IMR-90 (cell line): Measurements from ENCODE around the gene LRRTM4. TPM values are rescaled to one million over a fixed set of nuclear protein-coding genes. Genes with fewer than 3 reads are reported as not detected.

Experiments used
- ATAC-seq: fragments of 200-7000 bp; cut with Tn5 transposase; 2 replicates; pipeline ENCODE4 v1.9.1; 2020; ENCODE audit warnings: low read depth, mild to moderate bottlenecking, moderate library complexity
- BruUV-seq: library from RNA; stranded (reverse); fragments of 400-500 nt; replicated peaks from 2 replicates; lab custom pipeline; 2021; lab: Mats Ljungman, UMichigan
- CTCF ChIA-PET: fragments of 300-600 bp; formaldehyde crosslinking; extraction: SDS; loops from one replicate; lab custom pipeline; 2021; ENCODE audit warnings: antibody characterized with exemption; lab: Yijun Ruan, JAX
- POLR2A ChIA-PET: fragments of 300-600 bp; sonication (Branson Sonifier 250); formaldehyde crosslinking; loops from one replicate; lab custom pipeline; 2022; ENCODE audit warnings: antibody characterized with exemption; ENCODE audit not compliant: unreplicated experiment; lab: Charles Lee
- DNase-seq: peaks from one replicate; pipeline ENCODE4 v3.0.0; 2013
- H2AFZ ChIP-seq: replicated peaks from 2 replicates; pipeline ENCODE3; 2013; ENCODE audit warnings: low read length, mild to moderate bottlenecking; ENCODE audit not compliant: poor library complexity
- H2AK5ac ChIP-seq: 2 replicates; pipeline ENCODE4 v1.6.1; 2013; ENCODE audit warnings: low read depth, low read length, inconsistent platforms
- H2AK9ac ChIP-seq: replicated peaks from 2 replicates; pipeline ENCODE3; 2013; ENCODE audit warnings: mild to moderate bottlenecking, low read depth, low read length, moderate library complexity; ENCODE audit not compliant: poor library complexity
- H2BK120ac ChIP-seq: 2 replicates; pipeline ENCODE4 v1.6.1; 2013; ENCODE audit warnings: low read depth, low read length, inconsistent platforms
- H2BK15ac ChIP-seq: 3 replicates; pipeline ENCODE4 v1.6.1; 2013; ENCODE audit warnings: low read depth, low read length, inconsistent platforms
- H2BK20ac ChIP-seq: 2 replicates; pipeline ENCODE4 v1.6.1; 2013; ENCODE audit warnings: low read depth, mild to moderate bottlenecking, inconsistent platforms, low read length, moderate library complexity
- H2BK5ac ChIP-seq: 2 replicates; pipeline ENCODE4 v1.6.1; 2013; ENCODE audit warnings: mild to moderate bottlenecking, low read depth, low read length, inconsistent platforms; ENCODE audit not compliant: poor library complexity, severe bottlenecking
- H3K14ac ChIP-seq: replicated peaks from 2 replicates; pipeline ENCODE4 v1.6.1; 2013; ENCODE audit warnings: low read depth, low read length, inconsistent platforms
- H3K18ac ChIP-seq: 2 replicates; pipeline ENCODE4 v1.6.1; 2013; ENCODE audit warnings: low read depth, low read length, control low read depth
- H3K23ac ChIP-seq: 2 replicates; pipeline ENCODE4 v1.6.1; 2013; ENCODE audit warnings: low read depth, low read length, inconsistent platforms
- H3K27ac ChIP-seq: 2 replicates; pipeline ENCODE4 v1.5.1; 2013; ENCODE audit warnings: mild to moderate bottlenecking, control low read depth, low read length; ENCODE audit not compliant: insufficient read depth
- H3K27me3 ChIP-seq: 2 replicates; pipeline ENCODE4 v1.6.1; 2013; ENCODE audit warnings: low read length; ENCODE audit not compliant: control insufficient read depth, insufficient read depth
- H3K36me3 ChIP-seq: 2 replicates; pipeline ENCODE4 v1.6.1; 2013; ENCODE audit warnings: low read length, mixed read lengths; ENCODE audit not compliant: control insufficient read depth, insufficient read depth
- H3K4ac ChIP-seq: 2 replicates; pipeline ENCODE4 v1.6.1; 2013; ENCODE audit warnings: low read depth, low read length, inconsistent platforms
- H3K4me1 ChIP-seq: 2 replicates; pipeline ENCODE4 v1.6.1; 2013; ENCODE audit warnings: low read length, mixed read lengths; ENCODE audit not compliant: control insufficient read depth, insufficient read depth
- H3K4me2 ChIP-seq: 2 replicates; pipeline ENCODE4 v1.6.1; 2013; ENCODE audit warnings: low read depth, mild to moderate bottlenecking, control low read depth, low read length, moderate library complexity
- H3K4me3 ChIP-seq: 2 replicates; pipeline ENCODE4 v1.5.1; 2013; ENCODE audit warnings: low read depth, mild to moderate bottlenecking, control low read depth, low read length, moderate library complexity; ENCODE audit not compliant: insufficient read depth
- H3K56ac ChIP-seq: 2 replicates; pipeline ENCODE4 v1.6.1; 2013; ENCODE audit warnings: low read length, inconsistent platforms; ENCODE audit not compliant: insufficient read depth; ENCODE audit errors: extremely low read depth
- H3K79me1 ChIP-seq, 2 experiments: 2 replicates each; pipeline ENCODE4 v1.6.1; 2013; ENCODE audit warnings: low read length in 2 of 2, inconsistent platforms in 1 of 2, low read depth in 1 of 2
- H3K9ac ChIP-seq: 2 replicates; pipeline ENCODE4 v1.6.1; 2013; ENCODE audit warnings: low read depth, low read length, control low read depth
- H3K9me1 ChIP-seq: 2 replicates; pipeline ENCODE4 v1.6.1; 2013; ENCODE audit warnings: low read length, inconsistent platforms; ENCODE audit not compliant: insufficient read depth
- H3K9me3 ChIP-seq: 2 replicates; pipeline ENCODE4 v1.6.1; 2013; ENCODE audit warnings: low read length; ENCODE audit not compliant: control insufficient read depth, insufficient read depth
- H4K20me1 ChIP-seq: 2 replicates; pipeline ENCODE4 v1.6.1; 2013; ENCODE audit warnings: low read length, inconsistent platforms; ENCODE audit not compliant: insufficient read depth
- H4K5ac ChIP-seq: 2 replicates; pipeline ENCODE4 v1.6.1; 2013; ENCODE audit warnings: mild to moderate bottlenecking, low read depth, low read length, control low read depth
- H4K8ac ChIP-seq, 2 experiments: 2 replicates each; pipeline ENCODE4 v1.6.1; 2013; ENCODE audit warnings: low read depth in 2 of 2, low read length in 2 of 2, control low read depth in 1 of 2, inconsistent platforms in 1 of 2
- H4K91ac ChIP-seq: 2 replicates; pipeline ENCODE4 v1.6.1; 2013; ENCODE audit warnings: low read depth, low read length, inconsistent platforms; ENCODE audit not compliant: insufficient read depth
- BHLHE40 ChIP-seq: fragments of 150-350 bp; IDR thresholded peaks from 2 replicates; pipeline ENCODE4 v1.6.1; 2016; ENCODE audit warnings: mild to moderate bottlenecking, low read depth, low read length
- CEBPB ChIP-seq: IDR thresholded peaks from 2 replicates; pipeline ENCODE4 v1.6.1; 2012; ENCODE audit warnings: low read depth, low read length, improper control_type of control experiment
- CHD1 ChIP-seq: IDR thresholded peaks from 2 replicates; pipeline ENCODE4 v1.6.1; 2012; ENCODE audit warnings: low read depth, low read length, improper control_type of control experiment
- CTCF ChIP-seq: conservative IDR thresholded peaks from 2 replicates; pipeline ENCODE4 v1.5.1; 2012; ENCODE audit warnings: mild to moderate bottlenecking, low read depth, low read length, improper control_type of control experiment
- ELK1 ChIP-seq: fragments of 150-350 bp; IDR thresholded peaks from 2 replicates; pipeline ENCODE4 v1.6.1; 2016; ENCODE audit warnings: low read depth, mild to moderate bottlenecking, low read length, moderate library complexity, borderline replicate concordance
- FOS ChIP-seq: fragments of 150-350 bp; IDR thresholded peaks from 2 replicates; pipeline ENCODE4 v1.6.1; 2016; ENCODE audit warnings: low read depth, low read length
- MAFK ChIP-seq: IDR thresholded peaks from 2 replicates; pipeline ENCODE4 v1.6.1; 2012; ENCODE audit warnings: low read depth, low read length, improper control_type of control experiment
- MXI1 ChIP-seq: IDR thresholded peaks from 2 replicates; pipeline ENCODE4 v1.6.1; 2012; ENCODE audit warnings: low read depth, mild to moderate bottlenecking, low read length, moderate library complexity, borderline replicate concordance
- NFE2L2 ChIP-seq: fragments of 150-350 bp; IDR thresholded peaks from 2 replicates; pipeline ENCODE4 v1.6.1; 2016; ENCODE audit warnings: low read depth, mild to moderate bottlenecking, low read length
- POLR2A ChIP-seq: IDR thresholded peaks from 2 replicates; pipeline ENCODE4 v1.6.1; 2012; ENCODE audit warnings: mild to moderate bottlenecking, low read depth, low read length
- RAD21 ChIP-seq: IDR thresholded peaks from 2 replicates; pipeline ENCODE4 v1.6.1; 2012; ENCODE audit warnings: low read length, improper control_type of control experiment
- RCOR1 ChIP-seq: IDR thresholded peaks from 2 replicates; pipeline ENCODE4 v1.6.1; 2012; ENCODE audit warnings: mild to moderate bottlenecking, low read length, improper control_type of control experiment; ENCODE audit not compliant: insufficient replicate concordance
- RFX5 ChIP-seq: IDR thresholded peaks from 2 replicates; pipeline ENCODE4 v1.8.0; 2012; ENCODE audit warnings: low read depth, mild to moderate bottlenecking, low read length, moderate library complexity
- SMC3 ChIP-seq: fragments of 150-350 bp; IDR thresholded peaks from 2 replicates; pipeline ENCODE4 v1.6.1; 2016; ENCODE audit warnings: low read depth, mild to moderate bottlenecking, antibody characterized with exemption, low read length, moderate library complexity
- dilution Hi-C: fragments of 300-500 bp; cut with HindIII; formaldehyde crosslinking; loops from one replicate; pipeline ENCODE4 v1.14.3; 2018; ENCODE audit warnings: low sequenced_read_pairs; ENCODE audit not compliant: unreplicated experiment
- in situ Hi-C: fragments of 300-500 bp; cut with MboI; formaldehyde crosslinking; loops from 3 replicates; pipeline ENCODE4 v1.14.3; 2019; ENCODE audit warnings: low sequenced_read_pairs, inconsistent platforms, mixed read lengths
- intact Hi-C: fragments of 100-400 bp; cut with micrococcal nuclease; formaldehyde crosslinking; loops from 2 replicates; pipeline ENCODE4 v1.10.0; 2022
- polyA plus RNA-seq, 3 experiments: library from polyadenylated mRNA; depleted of rRNA; stranded (reverse); fragments of >200 nt; gene quantifications; 2 replicates each; pipeline ENCODE4 v1.2.3, GENCODE V29; 2012; ENCODE audit warnings: low replicate concordance in 1 of 3
- total RNA-seq: library from RNA; depleted of rRNA; stranded (reverse); fragments of >200 nt; gene quantifications from 2 replicates; pipeline ENCODE4 v1.2.3, GENCODE V29; 2012
- TF ChIP-seq, protein P1 (sequence below): fragments of 150-350 bp; IDR thresholded peaks from 2 replicates; pipeline ENCODE4 v1.6.1; 2017; ENCODE audit warnings: mild to moderate bottlenecking, antibody characterized with exemption, low read length, low read depth

Gene LRRTM4
- total and polyA plus RNA-seq, 2 of the 4 experiments (the other 2 are of a cell fraction), result not detected

- no peak overlapping the region for H4K91ac ChIP-seq
- no peaks in the 10 kb centered on the region for H3K36me3 ChIP-seq
- no peak overlapping the region for H3K14ac ChIP-seq
- no peaks in the 10 kb centered on the region for H3K27me3 ChIP-seq
- H2BK15ac ChIP-seq, result no peak overlapping the region
- no peak for ATAC-seq
- H3K4me2 ChIP-seq, result no peak overlapping the region
- H3K56ac ChIP-seq, result no peak overlapping the region
- H3K4me3 ChIP-seq, result no peak overlapping the region
- no peak overlapping the region for H3K4ac ChIP-seq
- no peaks in the 10 kb centered on the region for H3K9me1 ChIP-seq
- no TSS peak for BruUV-seq
- no peak overlapping the region for H2BK5ac ChIP-seq
- H2AFZ ChIP-seq, result no peak overlapping the region
- no peaks in the 10 kb centered on the region for H3K79me1 ChIP-seq
- in situ Hi-C loops (no loop called here), dilution Hi-C loops (no loop called here), intact Hi-C loops (no loop called here)
- no peak overlapping the region for H2BK20ac ChIP-seq
- DNase-seq, result no peak
- no peaks in the 10 kb centered on the region for H3K4me1 ChIP-seq
- no peak overlapping the region for H3K18ac ChIP-seq
- H2BK120ac ChIP-seq, result no peak overlapping the region
- no peak overlapping the region for H3K23ac ChIP-seq
- H4K20me1 ChIP-seq, result no peaks in the 10 kb centered on the region
- H2AK9ac ChIP-seq, result no peak overlapping the region
- no peak overlapping the region for H4K8ac ChIP-seq
- no peak for TF ChIP-seq CHD1
- TF ChIP-seq FOS, result no peak
- TF ChIP-seq, protein P1, sequence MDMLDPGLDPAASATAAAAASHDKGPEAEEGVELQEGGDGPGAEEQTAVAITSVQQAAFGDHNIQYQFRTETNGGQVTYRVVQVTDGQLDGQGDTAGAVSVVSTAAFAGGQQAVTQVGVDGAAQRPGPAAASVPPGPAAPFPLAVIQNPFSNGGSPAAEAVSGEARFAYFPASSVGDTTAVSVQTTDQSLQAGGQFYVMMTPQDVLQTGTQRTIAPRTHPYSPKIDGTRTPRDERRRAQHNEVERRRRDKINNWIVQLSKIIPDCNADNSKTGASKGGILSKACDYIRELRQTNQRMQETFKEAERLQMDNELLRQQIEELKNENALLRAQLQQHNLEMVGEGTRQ, result no peak
- no peak for TF ChIP-seq RAD21
- TF ChIP-seq SMC3, result no peak
- no peak for TF ChIP-seq ELK1
- no peak for TF ChIP-seq CTCF
- TF ChIP-seq NFE2L2, result no peak
- no peak for TF ChIP-seq CEBPB
- TF ChIP-seq RCOR1, result no peak
- TF ChIP-seq POLR2A, result no peak
- no peak for TF ChIP-seq BHLHE40
- TF ChIP-seq MXI1, result no peak
- TF ChIP-seq MAFK, result no peak
- no peak for TF ChIP-seq RFX5
- ChIA-PET POLR2A (no interaction called here), CTCF (no interaction called here)
- no peak overlapping the region for H3K27ac ChIP-seq
- no peak overlapping the region for H4K5ac ChIP-seq
- no peak overlapping the region for H3K9ac ChIP-seq
- H2AK5ac ChIP-seq, result no peak overlapping the region
- H3K9me3 ChIP-seq, result 0 out of 2 replicates have a peak, but pooled peaks cover 2% of the 10 kb centered on the region
Measured at GRCh38 chr2:76733736-76734135, 788.4 kb downstream of the LRRTM4 start.
